ENCODE results near the gene DDX23. TPM values are rescaled to one million over a fixed set of nuclear protein-coding genes. Genes with fewer than 3 reads are reported as not detected.

DDX23 gene
- total RNA-seq, 2 experiments from 2014 or later, result 69.4 to 76.5 TPM

- H3K4me1 ChIP-seq (ENCODE audit: insufficient read depth, low read length), result peaks cover 8% of the 10 kb centered on the region
- no peaks in the 10 kb centered on the region for H3K27me3 Mint-ChIP-seq
- peaks cover 3% of the 10 kb centered on the region for H3K4me1 Mint-ChIP-seq (ENCODE audit: low read depth)
- intact Hi-C loops (cut with DNase I, micrococcal nuclease), result no loop called here
- no peaks in the 10 kb centered on the region for H3K9me3 ChIP-seq (ENCODE audit: control insufficient read depth in 1 of 2, insufficient read depth in 1 of 2, low read length in 2 of 2)
- peaks cover 6% of the 10 kb centered on the region for H3K36me3 ChIP-seq (ENCODE audit: insufficient read depth, low read length)
- H3K27me3 ChIP-seq (ENCODE audit: control insufficient read depth in 1 of 2, insufficient read depth in 2 of 2, low read length in 2 of 2), result no peaks in the 10 kb centered on the region
- H3K36me3 Mint-ChIP-seq (ENCODE audit: low read depth), result peaks cover 9% of the 10 kb centered on the region
- no peak overlapping the region for H3K27ac ChIP-seq (ENCODE audit: low read depth in 1 of 2, low read length in 2 of 2)
- DNase-seq, result peak in 4 of 14 experiments; percentile 23 to 45 (median 34)
- POLR2A ChIA-PET, result interaction anchor here (1.5 kb wide), 1 partner anchor 28 kb away, joined by 4 read pairs; the partner anchor contains the start of gene DDX23
- H3K4me3 ChIP-seq (ENCODE audit: low read length), result no peak overlapping the region
- H3K27ac Mint-ChIP-seq, result no peak overlapping the region
- no peak for TF ChIP-seq CTCF (IDR thresholded peaks at IDR 0.05)
- ATAC-seq (ENCODE audit: poor library complexity), result peak; percentile 71
- CTCF ChIA-PET, result interaction anchor here (0.6 to 1.7 kb wide), 3 partner anchors 9 to 80 kb away, joined by 3 to 7 read pairs (median 4); a partner anchor contains a TSS
- H3K4me3 Mint-ChIP-seq, result no peak overlapping the region
- no peaks in the 10 kb centered on the region for H3K9me3 Mint-ChIP-seq
These were observed 27.9 kb downstream of the DDX23 start for GRCh38 chr12:48824112-48824511.

GRCh38 chr12:48823281-48823680 is 28.7 kb downstream of the DDX23 start:
- peaks cover 9% of the 10 kb centered on the region for H3K4me1 Mint-ChIP-seq (ENCODE audit: low read depth)

GRCh38 chr12:48822711-48823110 is 29.3 kb downstream of the DDX23 start:
- TF ChIP-seq CTCF (IDR thresholded peaks at IDR 0.05), result no peak
- Histone ChIP-seq H3K27ac (ENCODE audit: low read depth in 1 of 2, low read length in 2 of 2) (no peak overlapping the region), H3K36me3 (ENCODE audit: insufficient read depth, low read length) (no peaks in the 10 kb centered on the region), H3K4me3 (ENCODE audit: low read length) (no peak overlapping the region), H3K4me1 (ENCODE audit: insufficient read depth, low read length) (peaks cover 17% of the 10 kb centered on the region), H3K9me3 (ENCODE audit: control insufficient read depth in 1 of 2, insufficient read depth in 1 of 2, low read length in 2 of 2) (no peaks in the 10 kb centered on the region), H3K27me3 (ENCODE audit: control insufficient read depth in 1 of 2, insufficient read depth in 2 of 2, low read length in 2 of 2) (no peaks in the 10 kb centered on the region)
- CTCF ChIA-PET, result interaction anchor here (1.7 kb wide), 1 partner anchor 8 kb away, joined by 7 read pairs; no protein-coding TSS in a partner anchor
- Mint-ChIP-seq H3K4me1 (ENCODE audit: low read depth) (peaks cover 15% of the 10 kb centered on the region), H3K4me3 (no peak overlapping the region), H3K9me3 (no peaks in the 10 kb centered on the region), H3K27ac (no peak overlapping the region), H3K27me3 (no peaks in the 10 kb centered on the region), H3K36me3 (ENCODE audit: low read depth) (no peaks in the 10 kb centered on the region)
- DNase-seq, result no peak
- intact Hi-C loops (cut with DNase I, micrococcal nuclease), result no loop called here
- ATAC-seq (ENCODE audit: poor library complexity), result no peak
- POLR2A ChIA-PET, result no interaction called here

More at GRCh38 chr12:48823281-48823680, 28.7 kb downstream of the DDX23 start:
- H3K4me1 ChIP-seq (ENCODE audit: insufficient read depth, low read length), result peaks cover 12% of the 10 kb centered on the region
- H3K36me3 ChIP-seq (ENCODE audit: insufficient read depth, low read length), result no peaks in the 10 kb centered on the region
- no peak for TF ChIP-seq CTCF (IDR thresholded peaks at IDR 0.05)
- DNase-seq, result no peak
- ChIA-PET CTCF (interaction anchor here (1.4 to 1.7 kb wide), 2 partner anchors 8 to 81 kb away, joined by 3 to 7 read pairs; a partner anchor contains a TSS), POLR2A (no interaction called here)
- Mint-ChIP-seq H3K27ac (no peak overlapping the region), H3K4me3 (no peak overlapping the region), H3K9me3 (no peaks in the 10 kb centered on the region), H3K27me3 (no peaks in the 10 kb centered on the region), H3K36me3 (ENCODE audit: low read depth) (peaks cover under 1% of the 10 kb centered on the region)
- no peak overlapping the region for H3K27ac ChIP-seq (ENCODE audit: low read depth in 1 of 2, low read length in 2 of 2)
- intact Hi-C loops (cut with DNase I, micrococcal nuclease), result no loop called here
- no peaks in the 10 kb centered on the region for H3K27me3 ChIP-seq (ENCODE audit: control insufficient read depth in 1 of 2, insufficient read depth in 2 of 2, low read length in 2 of 2)
- H3K9me3 ChIP-seq (ENCODE audit: control insufficient read depth in 1 of 2, insufficient read depth in 1 of 2, low read length in 2 of 2), result no peaks in the 10 kb centered on the region
- no peak for ATAC-seq (ENCODE audit: poor library complexity)
- no peak overlapping the region for H3K4me3 ChIP-seq (ENCODE audit: low read length)
